Activated CD8-positive, alpha-beta T cell treated with anti-CD3 and anti-CD28 coated beads for 36 hours (primary cell): Measurements from ENCODE around the gene HSPD1. TPM values are rescaled to one million over a fixed set of nuclear protein-coding genes. Genes with fewer than 3 reads are reported as not detected.

Source experiments
- ATAC-seq: fragments of 200-7000 bp; cut with Tn5 transposase; one replicate; pipeline ENCODE4 v1.10.0; 2021; ENCODE audit warnings: mild to moderate bottlenecking, moderate library complexity
- CTCF ChIA-PET: fragments of 350-600 bp; sonication (Branson Sonifier 250); formaldehyde crosslinking; loops from one replicate; lab custom pipeline; 2021; ENCODE audit warnings: antibody characterized with exemption; lab: Charles Lee
- POLR2A ChIA-PET: fragments of 350-600 bp; sonication (Branson Sonifier 250); formaldehyde crosslinking; loops from one replicate; lab custom pipeline; 2021; ENCODE audit warnings: antibody characterized with exemption; lab: Charles Lee
- DNase-seq: peaks from one replicate; pipeline ENCODE4 v3.0.0-alpha.2; 2020
- H3K27ac Mint-ChIP-seq: one replicate; pipeline ENCODE4 v1.8.0; 2021; ENCODE audit warnings: mild to moderate bottlenecking, mixed read lengths
- H3K27me3 Mint-ChIP-seq: one replicate; pipeline ENCODE4 v1.8.0; 2021; ENCODE audit warnings: mixed read lengths
- H3K36me3 Mint-ChIP-seq: one replicate; pipeline ENCODE4 v1.8.0; 2021; ENCODE audit warnings: low read depth, mixed read lengths
- H3K4me1 Mint-ChIP-seq: one replicate; pipeline ENCODE4 v1.8.0; 2021; ENCODE audit warnings: low read depth, mixed read lengths
- H3K4me3 Mint-ChIP-seq: one replicate; pipeline ENCODE4 v1.8.0; 2021; ENCODE audit warnings: mild to moderate bottlenecking, moderate library complexity, mixed read lengths
- H3K9me3 Mint-ChIP-seq: one replicate; pipeline ENCODE4 v1.8.0; 2021; ENCODE audit warnings: mixed read lengths
- CTCF ChIP-seq: fragments of 200-600 bp; IDR thresholded peaks from one replicate; pipeline ENCODE4 v1.8.0; 2022; ENCODE audit warnings: antibody characterized with exemption, mild to moderate bottlenecking
- intact Hi-C: fragments of 100-400 bp; cut with micrococcal nuclease; formaldehyde crosslinking; loops from one replicate; pipeline ENCODE4 v1.10.0; 2022
- total RNA-seq, 2 experiments: library from RNA; stranded (reverse); gene quantifications; one replicate each; pipeline ENCODE4 v1.2.3, GENCODE V29; 2021

The HSPD1 gene
- total RNA-seq, 2 experiments from 2014 or later: 1,034 to 1,051 TPM

GRCh38 chr2:197477797-197478196 is 21.8 kb downstream of the HSPD1 start:
- intact Hi-C loops: no loop called here
- no peaks in the 10 kb centered on the region for H3K27me3 Mint-ChIP-seq
- H3K27ac Mint-ChIP-seq: no peak overlapping the region
- no peak overlapping the region for H3K4me3 Mint-ChIP-seq
- no peaks in the 10 kb centered on the region for H3K4me1 Mint-ChIP-seq
- ChIA-PET CTCF (no interaction called here), POLR2A (interaction anchor here (1.3 kb wide), 1 partner anchor 27 kb away, joined by 3 read pairs; no protein-coding TSS in a partner anchor)
- TF ChIP-seq CTCF: no peak
- H3K9me3 Mint-ChIP-seq: no peaks in the 10 kb centered on the region
- DNase-seq (no peak), ATAC-seq (no peak)
- peaks cover 40% of the 10 kb centered on the region for H3K36me3 Mint-ChIP-seq

- CTCF ChIA-PET: no interaction called here
Observed at GRCh38 chr2:197472166-197472565, 27.5 kb downstream of the HSPD1 start.

GRCh38 chr2:197464175-197464574 is 35.5 kb downstream of the HSPD1 start:
- H3K9me3 Mint-ChIP-seq: no peaks in the 10 kb centered on the region
- POLR2A ChIA-PET: interaction anchor here (0.6 to 1.9 kb wide), 3 partner anchors 10 to 141 kb away, joined by 3 to 12 read pairs (median 3); partner anchors contain the start of gene COQ10B
- peaks cover 10% of the 10 kb centered on the region for H3K4me1 Mint-ChIP-seq
- H3K36me3 Mint-ChIP-seq: peaks cover 19% of the 10 kb centered on the region
- intact Hi-C loops: no loop called here
- H3K27me3 Mint-ChIP-seq: no peaks in the 10 kb centered on the region
- DNase-seq: no peak
- peak overlapping the region; percentile 16 for H3K27ac Mint-ChIP-seq
- H3K4me3 Mint-ChIP-seq: no peak overlapping the region
- CTCF ChIA-PET: interaction anchor here (1.8 kb wide), 1 partner anchor 11 kb away, joined by 8 read pairs; the partner anchor contains the start of gene COQ10B
- TF ChIP-seq CTCF: no peak
- no peak for ATAC-seq

More at GRCh38 chr2:197472166-197472565, 27.5 kb downstream of the HSPD1 start:
- H3K4me3 Mint-ChIP-seq: no peak overlapping the region
- peaks cover 24% of the 10 kb centered on the region for H3K36me3 Mint-ChIP-seq
- TF ChIP-seq CTCF: no peak
- no peaks in the 10 kb centered on the region for H3K9me3 Mint-ChIP-seq
- intact Hi-C loops: no loop called here
- POLR2A ChIA-PET: interaction anchor here (1.0 kb wide), 1 partner anchor 21 kb away, joined by 3 read pairs; no protein-coding TSS in a partner anchor
- no peaks in the 10 kb centered on the region for H3K27me3 Mint-ChIP-seq
- H3K27ac Mint-ChIP-seq: peak overlapping the region; percentile 78
- DNase-seq (no peak), ATAC-seq (no peak)
- H3K4me1 Mint-ChIP-seq: peaks cover 5% of the 10 kb centered on the region

- ATAC-seq (no peak), DNase-seq (no peak)
- POLR2A ChIA-PET: no interaction called here
- H3K9me3 Mint-ChIP-seq: no peaks in the 10 kb centered on the region
- peaks cover 17% of the 10 kb centered on the region for H3K36me3 Mint-ChIP-seq
- no peak overlapping the region for H3K4me3 Mint-ChIP-seq
- no peaks in the 10 kb centered on the region for H3K27me3 Mint-ChIP-seq
- no peak overlapping the region for H3K27ac Mint-ChIP-seq
- TF ChIP-seq CTCF: no peak
- CTCF ChIA-PET: interaction anchor here (1.4 kb wide), 1 partner anchor 13 kb away, joined by 4 read pairs; no protein-coding TSS in a partner anchor
- intact Hi-C loops: no loop called here
- H3K4me1 Mint-ChIP-seq: peaks cover 27% of the 10 kb centered on the region
Observed at GRCh38 chr2:197461057-197461456, 38.6 kb downstream of the HSPD1 start.

- no peak overlapping the region for H3K4me3 Mint-ChIP-seq
- POLR2A ChIA-PET: interaction anchor here (1.4 to 2.4 kb wide), 2 partner anchors 8 to 24 kb away, joined by 3 to 11 read pairs; no protein-coding TSS in a partner anchor
- peaks cover 17% of the 10 kb centered on the region for H3K36me3 Mint-ChIP-seq
- H3K4me1 Mint-ChIP-seq: peaks cover 31% of the 10 kb centered on the region
- no peak overlapping the region for H3K27ac Mint-ChIP-seq
- no peaks in the 10 kb centered on the region for H3K27me3 Mint-ChIP-seq
- intact Hi-C loops: no loop called here
- TF ChIP-seq CTCF: no peak
- H3K9me3 Mint-ChIP-seq: no peaks in the 10 kb centered on the region
- DNase-seq (no peak), ATAC-seq (no peak)
- CTCF ChIA-PET: interaction anchor here (1.1 to 1.4 kb wide), 2 partner anchors 8 to 13 kb away, joined by 4 read pairs; no protein-coding TSS in a partner anchor
Observed at GRCh38 chr2:197460649-197461048, 39.0 kb downstream of the HSPD1 start.
